Measurements from ENCODE around the gene JARID2.

JARID2 gene

GRCh38 chr6:15476631-15477380, 230.9 kb downstream of the JARID2 start:
- no peak for ATAC-seq (replicated peaks; ENCODE audit: extremely low read depth, poor library complexity, severe bottlenecking)
- peaks cover 46% of the 10 kb centered on the region for H3K4me1 Mint-ChIP-seq
- H3K27me3 Mint-ChIP-seq, result no peaks in the 10 kb centered on the region
- no peaks in the 10 kb centered on the region for H3K9me3 Mint-ChIP-seq
- no peak overlapping the region for H3K27ac Mint-ChIP-seq (ENCODE audit: low read depth)
- no peak overlapping the region for H3K4me3 Mint-ChIP-seq
- H3K36me3 Mint-ChIP-seq (ENCODE audit: insufficient read depth), result peaks cover 13% of the 10 kb centered on the region
- DNase-seq (ENCODE audit: low spot score in 2 of 2), result no peak

- no peak for DNase-seq (ENCODE audit: low spot score in 2 of 2)
- Mint-ChIP-seq H3K9me3 (no peaks in the 10 kb centered on the region), H3K36me3 (ENCODE audit: insufficient read depth) (peaks cover 12% of the 10 kb centered on the region), H3K4me3 (no peak overlapping the region), H3K27me3 (no peaks in the 10 kb centered on the region), H3K27ac (ENCODE audit: low read depth) (no peak overlapping the region), H3K4me1 (peaks cover 42% of the 10 kb centered on the region)
- no peak for ATAC-seq (replicated peaks; ENCODE audit: extremely low read depth, poor library complexity, severe bottlenecking)
These were observed 231.9 kb downstream of the JARID2 start for GRCh38 chr6:15477746-15478145.

- H3K4me1 Mint-ChIP-seq, result peaks cover 50% of the 10 kb centered on the region
- ATAC-seq (replicated peaks; ENCODE audit: extremely low read depth, poor library complexity, severe bottlenecking), result no peak
These were observed 233.9 kb downstream of the JARID2 start for GRCh38 chr6:15479761-15480160.

GRCh38 chr6:15480525-15480924, 234.7 kb downstream of the JARID2 start:
- Mint-ChIP-seq H3K4me3 (no peak overlapping the region), H3K27me3 (no peaks in the 10 kb centered on the region), H3K27ac (ENCODE audit: low read depth) (no peak overlapping the region), H3K4me1 (peaks cover 46% of the 10 kb centered on the region), H3K9me3 (no peaks in the 10 kb centered on the region), H3K36me3 (ENCODE audit: insufficient read depth) (peaks cover 10% of the 10 kb centered on the region)
- DNase-seq (ENCODE audit: low spot score in 2 of 2) (no peak), ATAC-seq (replicated peaks; ENCODE audit: extremely low read depth, poor library complexity, severe bottlenecking) (no peak)

More at GRCh38 chr6:15479761-15480160, 233.9 kb downstream of the JARID2 start:
- Mint-ChIP-seq H3K36me3 (ENCODE audit: insufficient read depth) (peaks cover 13% of the 10 kb centered on the region), H3K9me3 (no peaks in the 10 kb centered on the region), H3K27ac (ENCODE audit: low read depth) (no peak overlapping the region), H3K27me3 (no peaks in the 10 kb centered on the region), H3K4me3 (no peak overlapping the region)
- DNase-seq (ENCODE audit: low spot score in 2 of 2), result no peak

GRCh38 chr6:15481390-15482291, 235.8 kb downstream of the JARID2 start:
- no peak for DNase-seq (ENCODE audit: low spot score in 2 of 2)
- no peak for ATAC-seq (replicated peaks; ENCODE audit: extremely low read depth, poor library complexity, severe bottlenecking)
- Mint-ChIP-seq H3K27ac (ENCODE audit: low read depth) (no peak overlapping the region), H3K4me1 (peaks cover 40% of the 10 kb centered on the region), H3K27me3 (no peaks in the 10 kb centered on the region), H3K36me3 (ENCODE audit: insufficient read depth) (peaks cover 6% of the 10 kb centered on the region), H3K4me3 (no peak overlapping the region), H3K9me3 (no peaks in the 10 kb centered on the region)

GRCh38 chr6:15483060-15483459, 237.2 kb downstream of the JARID2 start:
- Mint-ChIP-seq H3K27me3 (no peaks in the 10 kb centered on the region), H3K4me1 (peaks cover 35% of the 10 kb centered on the region), H3K4me3 (no peak overlapping the region), H3K9me3 (no peaks in the 10 kb centered on the region), H3K36me3 (ENCODE audit: insufficient read depth) (peaks cover 10% of the 10 kb centered on the region), H3K27ac (ENCODE audit: low read depth) (no peak overlapping the region)
- no peak for DNase-seq (ENCODE audit: low spot score in 2 of 2)
- ATAC-seq (replicated peaks; ENCODE audit: extremely low read depth, poor library complexity, severe bottlenecking), result no peak

GRCh38 chr6:15484140-15484539, 238.3 kb downstream of the JARID2 start:
- no peaks in the 10 kb centered on the region for H3K9me3 Mint-ChIP-seq
- H3K27ac Mint-ChIP-seq (ENCODE audit: low read depth), result peak overlapping the region; percentile 11
- no peak for DNase-seq (ENCODE audit: low spot score in 2 of 2)
- peaks cover 32% of the 10 kb centered on the region for H3K4me1 Mint-ChIP-seq
- no peaks in the 10 kb centered on the region for H3K27me3 Mint-ChIP-seq
- peaks cover 14% of the 10 kb centered on the region for H3K36me3 Mint-ChIP-seq (ENCODE audit: insufficient read depth)
- H3K4me3 Mint-ChIP-seq, result no peak overlapping the region
- ATAC-seq (replicated peaks; ENCODE audit: extremely low read depth, poor library complexity, severe bottlenecking), result no peak

GRCh38 chr6:15484821-15485220, 239.0 kb downstream of the JARID2 start:
- no peak for DNase-seq (ENCODE audit: low spot score in 2 of 2)
- no peak for ATAC-seq (replicated peaks; ENCODE audit: extremely low read depth, poor library complexity, severe bottlenecking)
- Mint-ChIP-seq H3K4me1 (peaks cover 32% of the 10 kb centered on the region), H3K4me3 (no peak overlapping the region), H3K9me3 (no peaks in the 10 kb centered on the region), H3K27me3 (no peaks in the 10 kb centered on the region), H3K36me3 (ENCODE audit: insufficient read depth) (peaks cover 14% of the 10 kb centered on the region), H3K27ac (ENCODE audit: low read depth) (no peak overlapping the region)

GRCh38 chr6:15485936-15486335, 240.1 kb downstream of the JARID2 start:
- peaks cover 37% of the 10 kb centered on the region for H3K4me1 Mint-ChIP-seq
- no peaks in the 10 kb centered on the region for H3K27me3 Mint-ChIP-seq
- H3K27ac Mint-ChIP-seq (ENCODE audit: low read depth), result no peak overlapping the region
- DNase-seq (ENCODE audit: low spot score in 2 of 2) (no peak), ATAC-seq (replicated peaks; ENCODE audit: extremely low read depth, poor library complexity, severe bottlenecking) (no peak)
- H3K4me3 Mint-ChIP-seq, result no peak overlapping the region
- H3K36me3 Mint-ChIP-seq (ENCODE audit: insufficient read depth), result peaks cover 13% of the 10 kb centered on the region
- H3K9me3 Mint-ChIP-seq, result no peaks in the 10 kb centered on the region

GRCh38 chr6:15487262-15487661, 241.4 kb downstream of the JARID2 start:
- H3K27me3 Mint-ChIP-seq, result no peaks in the 10 kb centered on the region
- H3K36me3 Mint-ChIP-seq (ENCODE audit: insufficient read depth), result peaks cover 12% of the 10 kb centered on the region
- H3K9me3 Mint-ChIP-seq, result no peaks in the 10 kb centered on the region
- H3K27ac Mint-ChIP-seq (ENCODE audit: low read depth), result no peak overlapping the region
- DNase-seq (ENCODE audit: low spot score in 2 of 2), result no peak
- ATAC-seq (replicated peaks; ENCODE audit: extremely low read depth, poor library complexity, severe bottlenecking), result no peak
- H3K4me1 Mint-ChIP-seq, result peaks cover 38% of the 10 kb centered on the region
- H3K4me3 Mint-ChIP-seq, result no peak overlapping the region

- H3K36me3 Mint-ChIP-seq (ENCODE audit: insufficient read depth), result peaks cover 13% of the 10 kb centered on the region
- no peaks in the 10 kb centered on the region for H3K27me3 Mint-ChIP-seq
- H3K9me3 Mint-ChIP-seq, result no peaks in the 10 kb centered on the region
- DNase-seq (ENCODE audit: low spot score in 2 of 2), result no peak
- no peak for ATAC-seq (replicated peaks; ENCODE audit: extremely low read depth, poor library complexity, severe bottlenecking)
- no peak overlapping the region for H3K4me3 Mint-ChIP-seq
- H3K27ac Mint-ChIP-seq (ENCODE audit: low read depth), result peak overlapping the region; percentile 39
- peaks cover 37% of the 10 kb centered on the region for H3K4me1 Mint-ChIP-seq
These were observed 243.5 kb downstream of the JARID2 start for GRCh38 chr6:15489261-15489962.

- Mint-ChIP-seq H3K9me3 (no peaks in the 10 kb centered on the region), H3K27me3 (no peaks in the 10 kb centered on the region), H3K36me3 (ENCODE audit: insufficient read depth) (peaks cover 16% of the 10 kb centered on the region), H3K4me3 (no peak overlapping the region), H3K27ac (ENCODE audit: low read depth) (peak overlapping the region; percentile 39), H3K4me1 (peaks cover 37% of the 10 kb centered on the region)
- no peak for DNase-seq (ENCODE audit: low spot score in 2 of 2)
- ATAC-seq (replicated peaks; ENCODE audit: extremely low read depth, poor library complexity, severe bottlenecking), result no peak
These were observed 244.6 kb downstream of the JARID2 start for GRCh38 chr6:15490242-15491100.
